Activated effector memory CD4-positive, alpha-beta T cell treated with Interleukin-2 at 50 U/mL for 16 hours (primary cell): ENCODE results near the gene MORC4.

Experiments used
- DNase-seq: peaks from one replicate; pipeline ENCODE4 v3.0.0-alpha.2; 2020

The MORC4 gene

DNA sequence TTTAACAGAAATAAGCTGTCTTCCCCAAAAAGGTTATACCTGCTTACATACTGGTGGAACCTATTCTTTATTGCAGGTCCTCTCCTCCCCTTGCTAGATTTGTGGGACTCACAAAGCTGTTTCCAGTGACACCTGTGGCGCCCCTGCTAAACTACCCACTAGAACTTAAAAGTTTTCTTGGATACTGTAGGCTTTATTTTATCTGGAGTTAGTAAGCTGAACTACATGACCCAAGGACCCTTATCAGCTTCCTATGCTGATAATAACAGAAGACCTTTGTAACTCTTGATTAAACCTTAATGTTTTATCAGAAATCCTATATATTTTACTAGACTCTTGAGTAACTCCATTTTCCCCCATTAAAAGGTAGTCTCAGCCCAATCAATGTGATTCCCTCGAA, 47.5 kb downstream of the MORC4 start:
- no peak for DNase-seq

DNA sequence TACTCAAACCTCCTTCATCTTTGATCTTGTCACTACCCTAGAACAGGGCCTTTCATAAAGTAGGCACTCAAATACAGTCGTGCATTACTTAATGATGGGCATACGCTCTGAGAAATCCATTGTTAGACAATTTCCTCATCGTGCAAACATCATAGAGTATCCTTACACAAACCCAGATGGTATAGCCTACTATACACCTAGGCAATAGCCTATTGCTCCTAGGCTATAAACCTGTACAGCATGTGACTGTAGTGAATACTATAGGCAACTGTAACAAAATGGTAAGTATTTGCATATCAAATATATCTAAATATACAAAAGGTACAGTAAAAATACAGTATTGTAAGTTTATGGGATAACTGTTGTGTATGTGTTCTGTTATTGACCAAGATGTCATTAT, 47.9 kb downstream of the MORC4 start:
- DNase-seq, result no peak

DNA sequence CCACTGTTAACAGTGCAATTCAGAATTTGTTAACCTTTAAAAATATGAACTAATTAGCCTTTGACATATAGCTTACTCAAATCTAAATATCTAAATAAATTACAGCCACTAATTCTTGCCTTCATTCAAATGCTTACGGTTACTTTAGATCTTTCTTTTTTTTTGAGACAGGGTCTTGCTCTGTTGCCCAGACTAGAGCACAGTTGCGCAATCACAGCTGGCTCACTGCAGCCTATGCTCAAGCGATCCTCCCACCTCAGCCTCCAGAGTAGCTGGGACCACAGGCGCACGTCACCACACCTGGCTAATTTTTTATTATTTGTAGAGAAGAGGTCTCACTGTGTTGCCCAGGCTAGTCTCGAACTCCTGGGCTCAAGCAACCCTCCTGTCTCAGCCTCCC, 48.8 kb downstream of the MORC4 start:
- DNase-seq, result no peak

DNA sequence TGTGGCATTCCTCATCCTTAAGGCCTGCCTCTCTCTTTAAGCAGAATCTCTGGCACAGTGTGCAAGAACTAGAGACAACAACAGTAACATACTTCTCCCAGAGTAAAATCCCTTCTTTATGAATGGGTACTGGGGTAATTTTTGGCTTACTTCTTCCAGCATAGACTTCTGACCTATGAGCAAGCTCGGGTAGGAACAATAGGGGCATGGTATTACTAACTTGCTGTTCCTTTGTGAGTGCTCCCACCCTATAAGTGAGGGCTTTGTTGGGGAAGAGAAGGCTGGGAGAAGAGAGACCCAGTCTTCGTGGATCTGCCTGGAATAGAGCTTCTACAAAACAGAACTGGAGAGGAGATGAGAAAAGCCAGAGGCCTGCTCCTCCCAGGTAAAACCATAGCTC, 49.6 kb downstream of the MORC4 start:
- no peak for DNase-seq

DNA sequence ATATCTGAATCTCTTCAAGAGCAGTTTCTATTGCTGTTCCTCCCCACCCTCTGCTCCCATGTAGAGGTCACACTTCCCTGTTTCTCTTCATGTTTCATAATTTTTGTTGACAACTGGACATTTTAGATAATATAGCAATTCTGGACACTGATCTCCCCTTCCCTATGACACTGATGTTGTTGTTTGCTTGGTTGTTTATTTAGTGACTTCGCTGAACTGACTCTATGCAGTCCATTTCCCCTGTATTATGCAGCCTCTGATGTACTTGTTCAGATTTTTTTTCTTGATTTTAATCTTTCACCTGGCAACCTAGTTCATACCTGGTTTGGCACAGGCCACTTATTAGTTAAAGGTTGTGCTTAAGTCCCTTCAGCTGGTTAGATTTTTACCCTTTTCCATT, 50.6 kb downstream of the MORC4 start:
- DNase-seq, result no peak

DNA sequence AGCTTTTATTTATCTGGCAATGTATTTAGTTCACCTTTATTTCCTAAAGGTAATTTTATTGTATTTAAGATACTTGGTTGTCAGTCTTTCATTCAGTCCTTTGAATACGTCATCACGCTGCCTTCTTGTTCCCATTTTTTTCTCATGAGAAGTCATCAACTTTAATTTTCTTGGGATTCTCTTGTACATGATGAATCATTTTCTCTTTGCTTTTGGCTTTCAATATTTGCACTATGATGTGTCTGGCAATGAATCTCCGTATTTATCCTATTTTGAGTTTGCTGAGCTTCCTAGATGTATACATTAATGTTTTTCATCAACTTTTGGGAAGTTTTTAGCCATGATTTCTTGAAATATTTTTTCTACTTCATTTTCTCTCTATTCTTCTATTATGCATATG, 51.4 kb downstream of the MORC4 start:
- no peak for DNase-seq

DNA sequence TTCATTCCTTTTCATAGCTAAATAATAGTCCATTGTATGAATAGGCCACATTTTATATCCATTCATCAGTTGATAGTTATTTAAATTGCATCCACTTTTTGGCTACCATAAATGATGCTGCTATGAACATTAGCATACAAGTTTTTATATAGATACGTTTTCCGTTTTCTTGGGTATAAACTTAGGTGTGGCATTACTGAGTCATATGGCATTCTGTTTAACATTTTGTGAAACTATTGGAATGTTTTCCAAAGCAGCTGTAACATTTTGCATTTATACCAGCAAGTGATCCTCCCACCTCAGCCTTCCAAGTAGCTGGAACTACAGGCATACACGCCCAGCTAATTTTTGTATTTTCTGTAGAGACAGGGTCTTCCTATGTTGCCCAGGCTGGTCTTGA, 53.5 kb downstream of the MORC4 start:
- no peak for DNase-seq

DNA sequence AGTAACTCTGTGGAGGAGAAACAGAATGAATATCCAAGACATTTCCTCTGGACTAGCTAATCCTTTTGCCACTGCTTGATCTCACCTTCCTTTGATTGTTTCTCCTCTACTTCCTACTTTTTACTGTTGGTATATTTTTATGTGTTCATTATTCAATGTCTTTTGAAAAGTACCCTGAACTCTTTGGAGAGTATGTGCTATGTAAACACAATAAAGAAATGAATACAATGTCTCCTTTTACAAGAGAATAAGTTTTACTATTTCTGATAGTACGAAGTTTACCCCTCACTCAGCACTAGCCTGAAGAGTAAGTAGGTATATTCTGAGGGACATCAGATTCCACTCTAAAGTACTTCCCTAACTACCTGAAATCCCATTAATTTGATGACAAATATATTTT, 59.9 kb downstream of the MORC4 start:
- no peak for DNase-seq

DNA sequence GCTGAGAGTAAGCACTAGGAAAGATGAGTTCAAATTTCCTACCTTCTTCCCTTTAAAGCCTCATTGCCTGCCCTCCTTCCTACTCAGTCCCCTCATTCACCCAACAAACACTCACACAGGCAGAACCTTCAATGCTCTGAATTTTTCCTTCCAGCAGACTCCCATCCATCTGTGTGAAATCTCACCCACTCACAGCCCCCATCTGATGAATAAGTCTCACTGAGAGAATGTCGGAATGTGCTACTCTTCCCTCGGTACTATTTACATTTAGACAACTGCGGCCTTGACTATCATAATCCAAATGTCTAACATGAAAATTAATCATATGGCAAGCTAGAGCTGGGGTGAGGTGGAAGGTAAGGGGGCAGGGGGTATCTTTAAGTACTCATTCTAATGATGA, 60.4 kb downstream of the MORC4 start:
- no peak for DNase-seq

DNA sequence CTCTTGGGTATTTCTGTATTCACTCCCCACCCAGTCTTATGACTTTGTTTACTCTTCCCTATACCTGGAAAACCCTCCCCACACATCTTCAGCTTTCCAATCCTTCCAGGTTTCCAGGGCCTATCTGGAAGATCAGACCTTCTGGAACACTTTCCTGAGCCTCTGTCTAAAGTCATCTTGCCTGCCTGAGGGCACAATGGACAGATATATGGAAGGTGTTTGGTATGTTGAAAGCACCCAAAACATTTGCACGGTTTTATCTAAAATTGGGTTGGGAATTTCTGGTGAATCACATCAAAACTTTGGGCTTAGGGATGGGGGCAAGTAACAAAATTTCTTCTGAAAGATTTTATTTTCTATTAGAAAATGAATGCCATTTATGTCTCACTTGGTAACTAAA, 63.8 kb downstream of the MORC4 start:
- DNase-seq, result no peak

DNA sequence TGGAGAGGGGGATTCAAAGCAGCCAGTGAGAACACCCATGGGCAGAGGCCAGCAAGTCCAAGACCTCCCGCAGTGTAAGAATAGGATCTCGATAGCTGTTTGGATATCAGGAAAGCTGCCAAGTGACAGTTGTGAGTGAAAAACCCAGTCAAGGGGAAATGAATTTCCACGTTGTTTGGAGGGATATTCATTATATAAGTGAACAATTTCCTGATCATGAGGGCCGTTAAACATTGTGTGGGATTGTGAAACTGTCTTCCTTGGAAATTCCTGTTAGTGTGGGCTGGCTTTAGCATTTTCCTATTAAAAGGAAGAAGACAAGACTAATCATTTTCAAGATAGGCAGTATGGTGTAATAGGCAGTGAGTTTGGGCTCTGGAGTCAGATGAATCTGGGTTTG, 64.8 kb downstream of the MORC4 start:
- DNase-seq, result no peak

DNA sequence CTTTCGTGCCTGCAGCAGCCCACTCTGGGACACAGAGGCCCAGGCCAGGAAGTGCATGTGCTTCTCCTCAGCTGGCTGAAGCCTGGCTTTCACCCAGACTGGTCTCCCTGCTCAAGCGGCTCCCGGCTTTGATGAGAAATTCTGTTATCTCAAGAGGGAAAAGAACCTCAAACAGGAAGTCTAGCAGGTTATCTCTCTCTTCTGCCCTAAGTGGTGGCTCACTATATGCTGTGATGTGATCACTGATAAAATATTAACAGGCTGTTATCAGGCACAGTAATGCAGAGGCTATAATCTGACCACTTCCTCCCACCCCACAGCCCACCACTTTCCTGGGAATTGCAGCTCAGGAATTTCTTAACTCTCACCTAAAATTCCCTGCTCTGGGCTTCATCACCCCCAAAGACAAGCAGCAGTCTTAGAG, 66.5 kb downstream of the MORC4 start:
- no peak for DNase-seq

DNA sequence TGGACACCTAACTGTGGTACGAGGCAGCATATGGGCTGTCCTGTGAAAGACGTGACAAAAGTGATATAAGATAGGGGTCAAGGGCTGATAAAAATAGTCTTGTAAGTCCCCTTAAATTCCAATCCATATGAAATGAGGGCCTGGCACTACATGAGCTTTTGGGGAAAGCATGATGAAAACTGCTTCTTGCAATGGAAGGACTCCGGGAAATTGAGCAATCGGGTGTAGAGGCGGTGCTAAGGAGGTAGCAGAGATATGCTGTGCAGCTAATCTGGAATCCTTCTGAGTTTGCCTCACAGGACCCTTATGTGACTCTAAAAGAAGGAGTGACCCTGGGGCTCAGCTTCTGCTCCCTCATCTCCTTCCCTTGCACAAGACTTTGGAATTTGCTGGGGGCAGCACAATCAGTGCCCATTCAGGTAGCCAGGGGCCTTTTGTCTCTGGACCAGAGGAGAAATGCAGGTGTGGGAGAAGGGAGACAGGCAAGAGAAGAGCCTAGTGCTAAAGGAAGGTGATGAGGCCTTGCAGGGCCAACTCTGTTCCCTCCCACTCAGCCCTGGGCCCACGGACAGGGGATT, 67.0 kb downstream of the MORC4 start:
- DNase-seq, result no peak

DNA sequence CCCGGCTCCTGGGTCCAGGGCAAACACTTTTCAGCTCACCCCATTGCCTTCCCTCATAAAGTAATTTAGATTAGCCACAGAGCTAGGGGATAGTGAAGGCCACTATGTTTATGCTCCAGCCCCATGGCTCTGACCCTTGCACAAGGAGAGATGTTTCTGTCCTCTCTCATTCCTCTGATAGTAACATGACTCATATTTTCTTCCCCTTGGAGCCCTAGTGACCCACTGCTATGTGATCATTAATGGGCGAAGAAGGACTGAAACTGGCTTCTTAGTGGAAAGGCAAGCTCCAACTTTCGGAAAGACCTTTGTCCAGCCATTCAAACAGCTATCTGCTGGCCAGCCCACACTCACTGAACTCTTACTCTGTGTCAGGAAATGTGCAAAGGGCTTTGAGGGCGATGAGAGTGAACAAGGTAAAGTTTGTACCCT, 67.5 kb downstream of the MORC4 start:
- no peak for DNase-seq

DNA sequence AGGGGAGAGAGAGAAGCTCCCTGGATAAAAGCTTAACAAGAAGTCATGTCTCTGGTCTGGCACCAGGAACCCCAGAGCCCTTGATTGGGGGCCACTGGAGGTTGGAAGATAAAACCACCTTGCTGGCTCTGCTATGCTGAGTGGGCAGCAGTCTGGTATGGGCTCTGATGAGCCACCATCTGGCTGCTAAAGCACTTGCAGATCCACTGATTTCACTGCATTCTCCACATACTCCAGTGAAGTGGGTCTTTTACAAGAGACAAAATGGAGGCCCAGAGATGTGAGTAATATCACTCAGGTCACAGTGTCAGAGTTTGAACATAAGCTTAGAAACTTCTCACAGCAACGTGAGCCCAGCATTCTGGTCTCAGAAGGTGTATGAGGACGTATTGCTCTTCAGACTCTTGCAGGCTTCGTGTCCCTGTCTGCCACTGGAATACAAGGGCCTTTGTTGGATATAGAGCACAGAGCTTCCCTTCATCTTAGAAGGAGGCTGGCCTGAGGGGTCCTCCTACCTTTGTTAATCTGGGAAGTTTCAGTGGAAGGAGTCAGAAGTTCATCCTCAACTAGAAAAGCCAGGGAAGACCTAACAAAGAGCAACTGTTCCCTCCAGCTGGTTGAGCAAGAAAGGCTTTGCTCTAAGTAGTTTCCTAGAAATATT, 68.1 kb downstream of the MORC4 start:
- DNase-seq, result no peak

DNA sequence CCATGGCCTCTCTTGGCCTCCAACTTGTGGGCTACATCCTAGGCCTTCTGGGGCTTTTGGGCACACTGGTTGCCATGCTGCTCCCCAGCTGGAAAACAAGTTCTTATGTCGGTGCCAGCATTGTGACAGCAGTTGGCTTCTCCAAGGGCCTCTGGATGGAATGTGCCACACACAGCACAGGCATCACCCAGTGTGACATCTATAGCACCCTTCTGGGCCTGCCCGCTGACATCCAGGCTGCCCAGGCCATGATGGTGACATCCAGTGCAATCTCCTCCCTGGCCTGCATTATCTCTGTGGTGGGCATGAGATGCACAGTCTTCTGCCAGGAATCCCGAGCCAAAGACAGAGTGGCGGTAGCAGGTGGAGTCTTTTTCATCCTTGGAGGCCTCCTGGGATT, 71.8 kb downstream of the MORC4 start:
- DNase-seq, result no peak

DNA sequence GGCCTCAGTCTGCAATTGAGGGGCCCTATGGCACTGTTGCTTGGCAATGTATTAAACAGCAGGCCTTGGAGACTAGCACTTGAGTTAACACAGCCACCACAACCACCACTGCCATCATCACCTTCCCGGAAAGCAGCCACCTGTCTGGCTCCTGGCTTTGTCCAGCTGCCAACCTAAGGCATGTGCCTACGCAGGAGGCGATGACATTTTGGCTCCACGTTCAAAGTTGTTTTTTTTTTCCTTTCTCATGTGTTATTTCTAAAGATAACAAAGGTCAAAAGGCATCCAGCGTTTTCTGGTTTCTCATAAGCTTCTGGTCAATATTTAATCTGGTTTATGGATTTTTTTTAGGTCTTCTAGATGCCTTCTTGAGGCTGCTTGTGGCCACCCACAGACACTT, 72.3 kb downstream of the MORC4 start:
- DNase-seq, result no peak

DNA sequence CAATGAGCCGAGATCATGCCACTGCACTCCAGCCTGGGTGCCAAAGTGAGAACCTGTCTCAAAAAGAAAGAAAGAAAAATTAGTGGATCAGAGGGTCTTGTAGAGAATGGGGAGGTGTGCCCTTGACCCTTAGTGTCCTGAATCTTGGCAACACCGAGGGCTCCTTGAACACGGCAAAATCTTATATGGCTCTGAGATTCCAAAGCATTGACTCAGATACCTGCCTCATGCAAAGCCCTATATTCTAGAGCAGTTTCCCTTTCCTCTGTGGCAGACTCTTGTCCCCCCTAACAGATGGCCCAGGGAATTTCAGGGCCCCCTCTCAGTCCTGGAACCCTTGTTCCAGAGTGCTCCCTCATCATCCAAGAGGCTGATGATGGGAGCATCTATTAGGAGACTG, 73.0 kb downstream of the MORC4 start:
- DNase-seq, result no peak

DNA sequence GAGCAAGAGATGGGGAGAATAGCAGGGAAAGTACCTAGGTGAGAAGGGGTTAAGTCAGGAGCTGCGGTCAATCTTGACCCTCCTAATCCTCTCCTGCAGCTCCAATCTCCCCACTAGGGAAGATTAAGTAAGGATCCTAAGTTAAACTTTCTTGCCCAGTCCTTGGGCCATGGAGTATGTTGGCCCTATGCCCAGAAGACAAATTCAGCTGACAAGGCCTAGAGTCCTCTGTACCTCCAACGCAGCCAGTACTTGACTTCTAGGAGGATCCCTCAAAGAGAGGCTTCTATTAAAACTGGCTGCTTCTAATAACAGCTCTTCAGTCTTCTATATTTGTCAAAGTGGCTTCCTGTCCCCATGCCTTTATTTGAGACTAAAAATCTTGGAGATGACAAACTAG, 78.4 kb downstream of the MORC4 start:
- DNase-seq, result no peak

DNA sequence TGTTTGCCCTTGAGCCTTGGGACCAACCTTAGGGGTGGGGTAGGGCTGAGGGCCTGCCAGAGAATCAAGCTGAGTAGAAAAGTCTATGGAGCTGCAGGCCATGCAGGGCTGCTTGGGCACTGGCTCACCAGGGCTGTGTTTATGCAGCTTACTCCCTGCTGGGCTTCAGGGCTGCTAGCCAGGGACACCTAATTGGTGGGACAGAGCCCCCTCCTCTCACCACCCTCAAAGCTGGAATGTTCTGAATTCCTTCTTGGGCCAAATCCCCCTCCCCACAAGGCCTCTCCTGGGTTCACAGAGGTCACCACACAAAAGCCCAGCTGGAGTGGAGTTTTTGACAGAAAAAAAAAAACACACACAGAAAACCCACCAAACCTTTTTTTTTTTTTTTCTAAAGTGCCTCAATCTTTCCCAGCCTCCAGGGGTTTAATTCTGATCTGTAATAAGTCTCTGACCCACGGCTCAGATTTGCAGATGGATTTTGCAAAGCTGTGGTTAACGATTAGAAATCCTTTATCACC, 80.0 kb downstream of the MORC4 start, which contains the start of gene CLDN2:
TSS of gene CLDN2 (plus strand) at position 471 of the 521 bp plus-strand sequence. CDS start 7,827 bp downstream, outside the sequence.
- no peak for DNase-seq

DNA sequence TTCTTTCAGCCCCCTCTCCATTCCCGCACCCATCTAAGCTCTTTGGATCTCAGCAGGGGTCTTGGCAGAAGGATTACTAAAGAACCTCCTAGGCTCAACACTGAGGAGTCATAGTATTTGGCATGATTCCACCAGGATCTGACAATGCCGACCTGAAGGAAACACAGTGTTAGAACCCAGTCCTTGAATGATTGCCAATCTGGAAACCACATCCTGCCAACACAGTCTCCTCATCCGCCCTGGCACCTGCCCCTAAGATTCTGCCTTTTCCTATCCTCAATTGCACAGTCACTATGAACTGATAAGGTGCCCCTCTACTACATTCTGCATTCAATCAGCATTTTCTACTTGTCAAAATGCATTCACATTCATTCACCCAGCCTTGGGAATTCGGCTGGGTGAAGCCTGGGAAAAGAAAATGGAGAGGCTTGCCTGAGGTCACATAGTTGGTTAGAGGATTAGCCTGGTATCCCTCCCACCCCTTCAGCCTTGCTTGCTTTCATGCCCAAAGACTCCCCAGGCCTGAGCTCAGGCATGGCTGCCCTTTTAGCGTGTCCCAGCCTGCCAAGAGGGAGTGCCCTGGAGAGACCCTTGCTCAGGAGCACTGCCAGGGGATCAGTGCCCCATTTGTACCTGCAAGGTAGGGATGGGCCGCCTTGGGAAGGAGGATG, 82.0 kb downstream of the MORC4 start:
- peak; percentile 2 for DNase-seq

DNA sequence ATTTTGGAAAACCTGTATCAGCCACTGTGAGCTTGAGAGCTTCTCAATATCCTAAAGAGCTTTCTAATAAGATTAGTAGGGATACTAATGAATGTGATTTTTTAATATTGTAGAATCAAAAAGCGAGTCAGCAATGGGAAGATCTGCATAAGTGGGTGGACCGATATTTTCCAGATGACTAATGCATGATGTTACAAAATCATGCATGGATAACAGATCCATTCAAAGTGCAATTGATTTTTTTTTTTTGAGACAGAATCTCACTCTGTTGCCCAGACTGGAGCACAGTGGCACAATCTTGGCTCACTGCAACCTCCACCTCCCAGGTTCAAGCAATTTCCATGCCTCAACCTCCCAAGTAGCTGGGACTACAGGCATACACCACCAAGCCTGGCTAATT, 87.1 kb downstream of the MORC4 start:
- no peak for DNase-seq

DNA sequence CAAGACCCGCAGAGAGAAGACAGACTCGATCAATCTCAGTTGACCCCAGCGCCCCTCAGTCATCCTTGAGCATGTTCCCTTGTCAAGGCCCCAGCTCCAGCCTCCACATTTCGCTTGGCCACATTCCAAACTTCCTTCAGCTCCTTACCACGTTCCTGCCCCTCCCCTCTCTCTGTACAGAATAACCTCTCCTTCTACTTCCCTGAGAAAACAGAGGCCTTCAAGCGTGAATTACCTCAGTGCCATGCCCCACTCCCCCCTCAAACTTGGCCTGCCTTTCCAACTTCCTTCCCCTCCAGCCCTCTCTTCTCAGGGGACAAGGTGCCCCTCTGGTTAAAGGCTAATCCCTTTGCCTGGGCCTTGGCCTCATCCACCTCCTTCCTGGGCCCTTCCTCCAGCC, 93.7 kb downstream of the MORC4 start:
- DNase-seq, result no peak

DNA sequence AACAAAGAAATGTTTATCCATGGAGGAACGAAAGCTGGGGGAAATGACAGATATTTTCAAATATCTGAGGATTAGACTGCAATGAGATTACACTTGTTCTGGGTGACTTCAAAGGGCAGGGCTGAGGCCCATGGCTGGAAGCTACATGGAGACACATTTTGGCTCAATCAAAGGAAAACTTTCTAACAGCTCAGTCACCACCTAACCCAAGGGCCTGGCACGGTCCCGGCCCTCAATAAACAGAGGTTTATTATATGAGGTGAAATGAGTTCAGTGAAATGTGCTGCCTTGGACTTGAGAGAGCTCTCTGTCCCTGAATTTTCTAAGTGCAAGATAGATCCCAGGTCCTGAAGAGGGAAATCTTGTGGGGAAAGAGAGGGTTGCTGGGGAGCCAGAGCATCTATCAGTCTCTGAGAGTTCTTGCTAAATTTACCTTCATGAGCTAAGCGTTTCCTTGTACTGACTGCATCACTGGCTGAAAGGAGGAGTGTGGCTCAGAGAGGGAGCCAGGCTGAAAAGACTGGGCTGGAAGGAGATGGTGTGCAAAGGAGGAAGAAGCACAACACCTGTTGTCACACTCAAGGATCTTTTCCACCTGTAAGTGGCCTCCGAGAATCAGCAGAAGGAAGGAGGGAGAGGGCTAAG, 94.8 kb downstream of the MORC4 start:
- DNase-seq, result no peak
